Progenitor cell of endocrine pancreas (in vitro differentiated cells): ENCODE measurements around the gene GDA. TPM values are rescaled to one million over a fixed set of nuclear protein-coding genes. Genes with fewer than 3 reads are reported as not detected.

Experiments
- DNase-seq: peaks from one replicate; pipeline ENCODE4 v3.0.0; 2021; ENCODE audit warnings: low spot score; ENCODE audit not compliant: unreplicated experiment
- H3K27ac Mint-ChIP-seq: 2 replicates; pipeline ENCODE4 v1.8.0; 2021; ENCODE audit warnings: mild to moderate bottlenecking, moderate library complexity, mixed read lengths
- H3K27me3 Mint-ChIP-seq: 2 replicates; pipeline ENCODE4 v1.8.0; 2021; ENCODE audit warnings: mixed read lengths
- H3K36me3 Mint-ChIP-seq: 2 replicates; pipeline ENCODE4 v1.8.0; 2022; ENCODE audit warnings: mixed read lengths; ENCODE audit not compliant: insufficient read depth
- H3K4me1 Mint-ChIP-seq: 2 replicates; pipeline ENCODE4 v1.8.0; 2021; ENCODE audit warnings: low read depth, mixed read lengths
- H3K4me3 Mint-ChIP-seq: 2 replicates; pipeline ENCODE4 v1.8.0; 2021; ENCODE audit warnings: low read depth, mild to moderate bottlenecking, moderate library complexity, mixed read lengths
- H3K9me3 Mint-ChIP-seq: 2 replicates; pipeline ENCODE4 v1.8.0; 2021; ENCODE audit warnings: low read depth, mixed read lengths
- CTCF ChIP-seq: fragments of 200-600 bp; sonication (generic); IDR thresholded peaks from one replicate; pipeline ENCODE4 v1.5.0; 2021; ENCODE audit warnings: antibody characterized with exemption, mild to moderate bottlenecking; ENCODE audit not compliant: unreplicated experiment
- total RNA-seq: library from RNA; stranded (reverse); gene quantifications from 2 replicates; pipeline ENCODE4 v1.2.1, GENCODE V29; 2021

GDA gene
- total RNA-seq, 1 donor from 2014 or later = 5.5 TPM

- no peak for DNase-seq
- TF ChIP-seq CTCF = no peak
- H3K4me1 Mint-ChIP-seq = peaks cover 4% of the 10 kb centered on the region
- peaks cover 5% of the 10 kb centered on the region for H3K36me3 Mint-ChIP-seq
- H3K9me3 Mint-ChIP-seq = no peaks in the 10 kb centered on the region
- peaks cover 31% of the 10 kb centered on the region for H3K27me3 Mint-ChIP-seq
- H3K4me3 Mint-ChIP-seq = peak overlapping the region; percentile 61
- no peak overlapping the region for H3K27ac Mint-ChIP-seq
Observed at GRCh38 chr9:72150127-72150526, 887 bp downstream of the GDA start.

- peaks cover 4% of the 10 kb centered on the region for H3K4me1 Mint-ChIP-seq
- TF ChIP-seq CTCF = no peak
- no peak overlapping the region for H3K27ac Mint-ChIP-seq
- H3K4me3 Mint-ChIP-seq = no peak overlapping the region
- peaks cover 5% of the 10 kb centered on the region for H3K36me3 Mint-ChIP-seq
- DNase-seq = no peak
- no peaks in the 10 kb centered on the region for H3K9me3 Mint-ChIP-seq
- peaks cover 31% of the 10 kb centered on the region for H3K27me3 Mint-ChIP-seq
Observed at GRCh38 chr9:72150661-72151060, 1.4 kb downstream of the GDA start.

- DNase-seq = no peak
- TF ChIP-seq CTCF = no peak
- Mint-ChIP-seq H3K27me3 (peaks cover 31% of the 10 kb centered on the region), H3K9me3 (no peaks in the 10 kb centered on the region), H3K36me3 (peaks cover 5% of the 10 kb centered on the region), H3K4me1 (peaks cover 4% of the 10 kb centered on the region), H3K4me3 (no peak overlapping the region), H3K27ac (no peak overlapping the region)
Observed at GRCh38 chr9:72151104-72151503, 1.9 kb downstream of the GDA start.

- no peaks in the 10 kb centered on the region for H3K36me3 Mint-ChIP-seq
- H3K9me3 Mint-ChIP-seq = no peaks in the 10 kb centered on the region
- H3K27ac Mint-ChIP-seq = no peak overlapping the region
- TF ChIP-seq CTCF = no peak
- no peak for DNase-seq
- H3K4me1 Mint-ChIP-seq = peaks cover 3% of the 10 kb centered on the region
- peaks cover 12% of the 10 kb centered on the region for H3K27me3 Mint-ChIP-seq
- H3K4me3 Mint-ChIP-seq = no peak overlapping the region
Observed at GRCh38 chr9:72154468-72155285, 5.4 kb downstream of the GDA start.

GRCh38 chr9:72155301-72155700, 6.1 kb downstream of the GDA start:
- H3K36me3 Mint-ChIP-seq = no peaks in the 10 kb centered on the region
- H3K27me3 Mint-ChIP-seq = peaks cover 6% of the 10 kb centered on the region
- DNase-seq = no peak
- no peak overlapping the region for H3K27ac Mint-ChIP-seq
- no peak for TF ChIP-seq CTCF
- peaks cover 1% of the 10 kb centered on the region for H3K9me3 Mint-ChIP-seq
- H3K4me3 Mint-ChIP-seq = no peak overlapping the region
- H3K4me1 Mint-ChIP-seq = peaks cover 3% of the 10 kb centered on the region
